Measurements from ENCODE around the gene CCDC27.

Gene CCDC27

GRCh38 chr1:3772027-3772714 lies 19.9 kb downstream of the CCDC27 start:
- H3K4me3 ChIP-seq (ENCODE audit: control insufficient read depth, low read depth, low read length) = peak overlapping the region; percentile 31
- DNase-seq (ENCODE audit: low read depth) = peak; percentile 35
- TF ChIP-seq CTCF (conservative IDR thresholded peaks at IDR 0.05; ENCODE audit: control insufficient read depth, insufficient read depth, low read depth, low read length) = no peak

GRCh38 chr1:3772715-3773571 lies 20.7 kb downstream of the CCDC27 start, which contains the start of gene SMIM1:
Gene SMIM1 (plus strand): TSS chr1:3772749. CDS start chr1:3775374, 2,625 bp downstream.
- DNase-seq (ENCODE audit: low read depth) = no peak
- TF ChIP-seq CTCF (conservative IDR thresholded peaks at IDR 0.05; ENCODE audit: control insufficient read depth, insufficient read depth, low read depth, low read length) = no peak
- H3K4me3 ChIP-seq (ENCODE audit: control insufficient read depth, low read depth, low read length) = peak within 1 kb of the TSS; percentile 31

GRCh38 chr1:3773572-3774275 lies 21.5 kb downstream of the CCDC27 start:
- DNase-seq (ENCODE audit: low read depth) = no peak
- TF ChIP-seq CTCF (conservative IDR thresholded peaks at IDR 0.05; ENCODE audit: control insufficient read depth, insufficient read depth, low read depth, low read length) = no peak
- no peak overlapping the region for H3K4me3 ChIP-seq (ENCODE audit: control insufficient read depth, low read depth, low read length)

- no peak for TF ChIP-seq CTCF (conservative IDR thresholded peaks at IDR 0.05; ENCODE audit: control insufficient read depth, insufficient read depth, low read depth, low read length)
- no peak for DNase-seq (ENCODE audit: low read depth)
- no peak overlapping the region for H3K4me3 ChIP-seq (ENCODE audit: control insufficient read depth, low read depth, low read length)
These were observed 22.2 kb downstream of the CCDC27 start for GRCh38 chr1:3774276-3774945.

GRCh38 chr1:3774946-3775489 lies 22.8 kb downstream of the CCDC27 start:
- no peak for TF ChIP-seq CTCF (conservative IDR thresholded peaks at IDR 0.05; ENCODE audit: control insufficient read depth, insufficient read depth, low read depth, low read length)
- H3K4me3 ChIP-seq (ENCODE audit: control insufficient read depth, low read depth, low read length) = no peak overlapping the region
- DNase-seq (ENCODE audit: low read depth) = no peak
